ENCODE measurements around the gene PELI1. TPM values are rescaled to one million over a fixed set of nuclear protein-coding genes. Genes with fewer than 3 reads are reported as not detected.
"Not testable (repeated sequence)": the region's sequence is repeated elsewhere in the genome, so short reads cannot be mapped to it uniquely, and the experiment has no call there.

Gene PELI1
- total RNA-seq, 3 donors from 2014 or later (not counting 1 experiment from before 2014, with no cell fraction given): 42.3 to 141 (median 65.0) TPM

DNA sequence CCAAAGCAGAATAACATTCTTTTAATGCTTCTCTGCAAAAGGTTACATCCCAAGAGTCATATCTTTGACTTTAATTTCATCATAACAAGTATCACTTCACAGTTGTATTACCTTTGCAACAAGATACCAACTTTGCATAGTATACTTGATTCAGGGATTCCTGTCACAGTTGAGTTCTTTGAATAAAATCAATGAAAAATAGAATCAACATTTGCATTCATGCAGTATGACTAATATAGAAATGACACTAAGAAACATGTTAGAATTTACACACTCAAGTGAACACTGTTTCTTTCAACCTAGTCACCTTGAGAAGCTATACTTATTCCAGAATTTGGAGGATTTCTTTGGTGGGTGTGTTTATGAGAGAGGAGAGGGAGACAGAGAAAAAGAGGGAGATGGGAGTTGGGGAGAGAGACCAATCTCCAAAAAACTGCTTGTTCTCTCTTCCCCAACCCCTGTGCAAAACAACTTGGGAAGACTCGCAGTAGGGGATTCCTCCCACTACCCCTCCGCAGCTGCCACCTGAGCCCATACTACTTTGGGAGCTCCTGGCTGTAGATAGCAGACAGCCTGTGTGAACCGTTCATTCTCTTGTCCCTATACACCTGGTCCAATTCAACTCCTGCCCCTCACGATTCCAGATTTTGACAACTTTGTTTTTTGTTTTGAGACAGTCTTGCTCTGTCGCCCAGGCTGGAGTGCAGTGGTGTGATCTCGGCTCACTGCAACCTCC, 57.7 kb downstream of the PELI1 start:
- no peaks in the 10 kb centered on the region for H3K9me3 ChIP-seq (ENCODE audit: control insufficient read depth, insufficient read depth, low read length)
- TF ChIP-seq, protein P1, sequence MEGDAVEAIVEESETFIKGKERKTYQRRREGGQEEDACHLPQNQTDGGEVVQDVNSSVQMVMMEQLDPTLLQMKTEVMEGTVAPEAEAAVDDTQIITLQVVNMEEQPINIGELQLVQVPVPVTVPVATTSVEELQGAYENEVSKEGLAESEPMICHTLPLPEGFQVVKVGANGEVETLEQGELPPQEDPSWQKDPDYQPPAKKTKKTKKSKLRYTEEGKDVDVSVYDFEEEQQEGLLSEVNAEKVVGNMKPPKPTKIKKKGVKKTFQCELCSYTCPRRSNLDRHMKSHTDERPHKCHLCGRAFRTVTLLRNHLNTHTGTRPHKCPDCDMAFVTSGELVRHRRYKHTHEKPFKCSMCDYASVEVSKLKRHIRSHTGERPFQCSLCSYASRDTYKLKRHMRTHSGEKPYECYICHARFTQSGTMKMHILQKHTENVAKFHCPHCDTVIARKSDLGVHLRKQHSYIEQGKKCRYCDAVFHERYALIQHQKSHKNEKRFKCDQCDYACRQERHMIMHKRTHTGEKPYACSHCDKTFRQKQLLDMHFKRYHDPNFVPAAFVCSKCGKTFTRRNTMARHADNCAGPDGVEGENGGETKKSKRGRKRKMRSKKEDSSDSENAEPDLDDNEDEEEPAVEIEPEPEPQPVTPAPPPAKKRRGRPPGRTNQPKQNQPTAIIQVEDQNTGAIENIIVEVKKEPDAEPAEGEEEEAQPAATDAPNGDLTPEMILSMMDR (IDR thresholded peaks at IDR 0.05): no peak
- H3K27ac ChIP-seq (ENCODE audit: low read length): no peak overlapping the region
- WGBS (ENCODE audit: insufficient coverage): 89% methylated on average over 6 of the region's 6 CpGs
- no peaks in the 10 kb centered on the region for H3K4me1 ChIP-seq (ENCODE audit: control insufficient read depth, insufficient read depth, low read length)
- Mint-ChIP-seq H3K9me3 (no peaks in the 10 kb centered on the region), H3K4me1 (no peaks in the 10 kb centered on the region), H3K27ac (no peak overlapping the region), H3K4me3 (no peak overlapping the region), H3K27me3 (ENCODE audit: low read depth in 2 of 2) (peaks cover 2 to 3% of the 10 kb centered on the region in 2 donors), H3K36me3 (no peaks in the 10 kb centered on the region)
- DNase-seq (no peak), ATAC-seq (no peak)
- no peaks in the 10 kb centered on the region for H3K27me3 ChIP-seq (ENCODE audit: control insufficient read depth, insufficient read depth, low read length)
- no peak overlapping the region for H3K4me3 ChIP-seq (ENCODE audit: low read length)
- intact Hi-C loops (cut with micrococcal nuclease): no loop called here
- no peaks in the 10 kb centered on the region for H3K36me3 ChIP-seq (ENCODE audit: control insufficient read depth, insufficient read depth, low read length)

DNA sequence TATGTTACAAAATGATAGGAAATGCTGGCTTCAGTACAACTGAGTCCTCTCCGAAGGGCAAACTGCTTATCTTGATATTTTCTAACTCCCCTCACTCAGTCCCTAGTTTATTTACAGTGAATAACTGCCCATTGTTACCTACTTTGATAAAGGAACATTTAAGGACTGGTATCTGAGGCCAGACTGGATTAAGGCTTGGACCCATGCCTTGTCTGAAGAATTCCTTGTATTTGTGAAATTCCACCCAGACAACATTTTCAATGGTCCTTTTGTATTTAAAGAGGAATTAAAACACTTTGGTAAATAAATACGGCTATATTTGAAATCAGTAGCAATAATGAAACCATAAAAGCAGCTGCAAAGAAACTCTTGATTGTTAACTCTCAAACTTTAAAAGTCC, 58.3 kb downstream of the PELI1 start:
- peaks cover 6 to 8% of the 10 kb centered on the region in 2 donors for H3K27me3 Mint-ChIP-seq (ENCODE audit: low read depth in 2 of 2)
- no peaks in the 10 kb centered on the region for H3K4me1 ChIP-seq (ENCODE audit: control insufficient read depth, insufficient read depth, low read length)
- no peaks in the 10 kb centered on the region for H3K9me3 ChIP-seq (ENCODE audit: control insufficient read depth, insufficient read depth, low read length)
- no peaks in the 10 kb centered on the region for H3K9me3 Mint-ChIP-seq
- H3K27ac ChIP-seq (ENCODE audit: low read length): no peak overlapping the region
- no peak for ATAC-seq
- no peaks in the 10 kb centered on the region for H3K36me3 Mint-ChIP-seq
- TF ChIP-seq, protein P1 (IDR thresholded peaks at IDR 0.05): no peak
- no peaks in the 10 kb centered on the region for H3K27me3 ChIP-seq (ENCODE audit: control insufficient read depth, insufficient read depth, low read length)
- H3K4me1 Mint-ChIP-seq: no peaks in the 10 kb centered on the region
- H3K36me3 ChIP-seq (ENCODE audit: control insufficient read depth, insufficient read depth, low read length): no peaks in the 10 kb centered on the region
- no peak overlapping the region for H3K4me3 ChIP-seq (ENCODE audit: low read length)
- no peak for DNase-seq
- H3K27ac Mint-ChIP-seq: no peak overlapping the region
- intact Hi-C loops (cut with micrococcal nuclease): no loop called here
- WGBS (ENCODE audit: insufficient coverage): 100% methylated on average over 1 of the region's 2 CpGs
- H3K4me3 Mint-ChIP-seq: no peak overlapping the region

DNA sequence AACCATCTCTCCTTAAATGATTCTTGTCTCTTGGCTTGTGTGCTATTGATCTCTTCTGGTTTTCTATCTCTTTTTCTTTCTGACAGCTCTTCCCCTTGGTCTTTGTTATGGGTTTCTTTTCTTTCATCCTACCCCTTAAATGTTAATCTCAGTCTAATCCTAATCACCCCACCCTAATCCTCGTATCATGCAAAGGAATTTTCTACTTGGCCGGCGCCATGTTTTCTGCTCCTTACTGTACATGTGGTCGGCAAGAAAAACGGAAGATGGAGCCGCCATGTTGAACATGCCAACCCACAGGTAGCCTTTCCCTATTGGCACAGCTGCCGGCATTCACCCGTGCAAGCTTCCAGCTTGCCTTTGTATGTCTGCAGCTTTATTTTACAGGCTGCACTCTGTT, 63.2 kb downstream of the PELI1 start:
- ATAC-seq (no peak), DNase-seq (no peak)
- no peak overlapping the region for H3K4me3 ChIP-seq (ENCODE audit: low read length)
- Mint-ChIP-seq H3K9me3 (no peaks in the 10 kb centered on the region), H3K36me3 (no peaks in the 10 kb centered on the region), H3K4me1 (no peaks in the 10 kb centered on the region), H3K27ac (no peak overlapping the region), H3K4me3 (no peak overlapping the region), H3K27me3 (ENCODE audit: low read depth in 2 of 2) (peaks cover 11 to 17% of the 10 kb centered on the region in 2 donors)
- H3K36me3 ChIP-seq (ENCODE audit: control insufficient read depth, insufficient read depth, low read length): no peaks in the 10 kb centered on the region
- no peaks in the 10 kb centered on the region for H3K27me3 ChIP-seq (ENCODE audit: control insufficient read depth, insufficient read depth, low read length)
- no peak overlapping the region for H3K27ac ChIP-seq (ENCODE audit: low read length)
- TF ChIP-seq, protein P1 (IDR thresholded peaks at IDR 0.05): no peak
- 95% methylated on average over 8 of the region's 8 CpGs for WGBS (ENCODE audit: insufficient coverage)
- no peaks in the 10 kb centered on the region for H3K9me3 ChIP-seq (ENCODE audit: control insufficient read depth, insufficient read depth, low read length)
- intact Hi-C loops (cut with micrococcal nuclease): no loop called here
- H3K4me1 ChIP-seq (ENCODE audit: control insufficient read depth, insufficient read depth, low read length): no peaks in the 10 kb centered on the region

DNA sequence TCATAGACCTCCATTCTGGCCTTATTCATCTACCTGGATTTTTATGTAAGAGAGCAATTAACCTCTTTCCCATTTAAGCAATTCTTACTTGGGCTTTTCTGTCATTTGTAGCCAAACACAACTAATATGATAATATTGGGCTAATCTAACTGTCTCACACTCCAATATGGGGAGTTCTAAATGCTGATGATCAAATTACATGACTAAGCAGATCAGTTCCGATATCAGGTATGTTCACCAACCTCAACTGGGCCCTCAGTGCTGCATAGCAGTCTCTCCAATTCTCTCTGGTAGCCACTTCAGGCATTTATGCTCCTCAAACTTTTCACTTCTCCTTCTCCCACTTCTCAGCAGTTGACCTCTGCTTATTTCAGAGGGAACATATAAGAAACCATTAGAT, 64.0 kb downstream of the PELI1 start:
- intact Hi-C loops (cut with micrococcal nuclease): no loop called here
- DNase-seq (no peak), ATAC-seq (no peak)
- Mint-ChIP-seq H3K27me3 (ENCODE audit: low read depth in 2 of 2) (peaks cover 11 to 17% of the 10 kb centered on the region in 2 donors), H3K4me1 (no peaks in the 10 kb centered on the region), H3K9me3 (no peaks in the 10 kb centered on the region), H3K36me3 (no peaks in the 10 kb centered on the region), H3K27ac (no peak overlapping the region), H3K4me3 (no peak overlapping the region)
- H3K4me3 ChIP-seq (ENCODE audit: low read length): no peak overlapping the region
- TF ChIP-seq, protein P1 (IDR thresholded peaks at IDR 0.05): no peak
- H3K36me3 ChIP-seq (ENCODE audit: control insufficient read depth, insufficient read depth, low read length): no peaks in the 10 kb centered on the region
- H3K9me3 ChIP-seq (ENCODE audit: control insufficient read depth, insufficient read depth, low read length): no peaks in the 10 kb centered on the region
- H3K27me3 ChIP-seq (ENCODE audit: control insufficient read depth, insufficient read depth, low read length): no peaks in the 10 kb centered on the region
- no peaks in the 10 kb centered on the region for H3K4me1 ChIP-seq (ENCODE audit: control insufficient read depth, insufficient read depth, low read length)
- H3K27ac ChIP-seq (ENCODE audit: low read length): no peak overlapping the region
- WGBS (ENCODE audit: insufficient coverage): 100% methylated on average over 1 of the region's 1 CpG

DNA sequence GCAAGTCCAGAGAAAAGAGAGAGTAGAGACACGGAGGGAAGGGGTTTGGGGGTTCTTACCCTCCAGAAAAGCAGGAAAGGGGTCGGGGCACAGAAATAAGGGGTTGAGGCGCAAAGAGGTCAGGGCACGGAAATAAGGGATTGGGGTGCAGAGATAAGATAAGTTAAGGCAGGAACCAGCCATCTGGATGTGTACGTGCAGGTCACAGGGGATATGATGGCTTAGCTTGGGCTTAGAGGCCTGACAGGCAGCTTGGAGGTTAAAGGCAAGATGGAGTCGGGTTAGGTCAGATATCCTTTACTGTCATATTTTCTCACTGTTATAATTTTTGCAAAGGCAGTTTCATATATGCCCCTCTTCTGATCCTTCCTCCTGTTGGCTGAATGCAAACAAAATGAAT, 64.5 kb downstream of the PELI1 start:
- DNase-seq; ATAC-seq; H3K4me3 ChIP-seq (ENCODE audit: low read length); intact Hi-C loops (cut with micrococcal nuclease); H3K27ac ChIP-seq (ENCODE audit: low read length); H3K9me3 ChIP-seq (ENCODE audit: control insufficient read depth, insufficient read depth, low read length); H3K36me3 ChIP-seq (ENCODE audit: control insufficient read depth, insufficient read depth, low read length); H3K4me1 Mint-ChIP-seq; H3K4me3 Mint-ChIP-seq; H3K36me3 Mint-ChIP-seq; H3K27me3 ChIP-seq (ENCODE audit: control insufficient read depth, insufficient read depth, low read length); H3K27ac Mint-ChIP-seq; H3K4me1 ChIP-seq (ENCODE audit: control insufficient read depth, insufficient read depth, low read length); H3K9me3 Mint-ChIP-seq: not testable (repeated sequence)
- 94% methylated on average over 5 of the region's 6 CpGs for WGBS (ENCODE audit: insufficient coverage)
- peaks cover 11 to 17% of the 10 kb centered on the region in 2 donors for H3K27me3 Mint-ChIP-seq (ENCODE audit: low read depth in 2 of 2)
